Spleen (tissue), 7 donors: ENCODE data around the gene MKX.
A peak's percentile ranks its signal among the peaks of the same experiment; 100 is the strongest.

ENCODE experiments used
- POLR2A ChIP-seq, 3 donors: fragments of 450-650 bp; IDR thresholded peaks; one replicate each; pipeline ENCODE4 v1.5.1; 2017; ENCODE audit warnings: antibody characterized with exemption in 3 of 3, mild to moderate bottlenecking in 1 of 3
- POLR2AphosphoS5 ChIP-seq, 3 donors: sonication (generic); formaldehyde crosslinking; IDR thresholded peaks; one replicate each; pipeline ENCODE4 v1.5.1; 2017; ENCODE audit warnings: antibody characterized with exemption in 3 of 3
- TF ChIP-seq, protein P1 (sequence below), 11 experiments: fragments of 200-600 bp in 7 of 11; fragments of 450-650 bp in 4 of 11; sonication (generic) in 4 of 11; IDR thresholded peaks in 8 of 11; conservative IDR thresholded peaks in 3 of 11; 1 replicate in 7 of 11; 2 replicates in 4 of 11; pipeline versions ENCODE4 v1.4.0 to v1.8.0; 2016 to 2021; ENCODE audit warnings: antibody characterized with exemption in 11 of 11, inconsistent platforms in 4 of 11, mild to moderate bottlenecking in 1 of 11
- donor health status: DM: no; HTN: no; CAD: no; lungs with moderate emphysema.
- donor health status: DM: no; HTN: no; CAD: no.
- donor health status: DM: no; HTN: no; CAD: no.

DNA sequence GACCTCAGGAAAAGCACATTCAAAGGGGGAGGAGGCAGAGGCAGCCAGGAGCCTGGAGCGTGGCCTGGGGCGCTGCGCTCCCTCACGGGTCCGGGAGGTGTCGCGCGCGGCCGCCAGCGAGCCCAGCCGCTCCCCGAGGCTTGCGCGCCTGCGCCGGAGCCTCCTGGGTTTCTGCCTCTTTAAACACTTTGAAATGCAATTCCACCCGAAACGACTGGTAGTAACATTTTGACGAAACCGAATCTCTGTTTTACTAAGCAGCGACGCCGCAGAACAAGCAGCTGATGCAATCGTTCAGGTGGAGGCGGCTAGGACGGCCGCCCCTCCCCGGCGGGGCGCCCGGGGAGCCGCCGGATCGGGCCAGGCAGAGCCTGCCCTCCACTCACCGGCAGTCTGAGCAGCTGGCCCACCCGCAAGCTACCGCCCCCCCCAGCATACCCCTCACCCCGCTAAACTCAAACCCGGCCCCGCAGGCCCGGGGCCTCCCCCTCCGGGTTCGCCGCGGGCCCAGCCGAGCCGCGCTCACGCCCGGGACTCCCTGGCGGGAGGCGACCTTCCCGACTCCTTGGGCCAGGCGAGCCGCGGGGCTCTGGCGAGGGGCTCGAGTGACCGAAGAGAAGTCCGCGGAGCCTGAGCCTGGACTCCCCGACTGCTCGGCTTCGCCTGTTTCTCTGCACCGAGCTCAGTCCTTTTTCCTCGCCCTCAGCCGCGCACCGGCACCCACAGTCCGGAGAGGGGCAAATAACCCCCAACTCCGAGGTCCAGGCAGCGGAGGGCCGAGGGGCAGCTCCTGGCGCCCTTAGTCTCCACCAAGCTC, 3.2 kb downstream of the MKX start:
- TF ChIP-seq, protein P1, sequence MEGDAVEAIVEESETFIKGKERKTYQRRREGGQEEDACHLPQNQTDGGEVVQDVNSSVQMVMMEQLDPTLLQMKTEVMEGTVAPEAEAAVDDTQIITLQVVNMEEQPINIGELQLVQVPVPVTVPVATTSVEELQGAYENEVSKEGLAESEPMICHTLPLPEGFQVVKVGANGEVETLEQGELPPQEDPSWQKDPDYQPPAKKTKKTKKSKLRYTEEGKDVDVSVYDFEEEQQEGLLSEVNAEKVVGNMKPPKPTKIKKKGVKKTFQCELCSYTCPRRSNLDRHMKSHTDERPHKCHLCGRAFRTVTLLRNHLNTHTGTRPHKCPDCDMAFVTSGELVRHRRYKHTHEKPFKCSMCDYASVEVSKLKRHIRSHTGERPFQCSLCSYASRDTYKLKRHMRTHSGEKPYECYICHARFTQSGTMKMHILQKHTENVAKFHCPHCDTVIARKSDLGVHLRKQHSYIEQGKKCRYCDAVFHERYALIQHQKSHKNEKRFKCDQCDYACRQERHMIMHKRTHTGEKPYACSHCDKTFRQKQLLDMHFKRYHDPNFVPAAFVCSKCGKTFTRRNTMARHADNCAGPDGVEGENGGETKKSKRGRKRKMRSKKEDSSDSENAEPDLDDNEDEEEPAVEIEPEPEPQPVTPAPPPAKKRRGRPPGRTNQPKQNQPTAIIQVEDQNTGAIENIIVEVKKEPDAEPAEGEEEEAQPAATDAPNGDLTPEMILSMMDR (IDR thresholded peaks at IDR 0.05 in 8 of 11, conservative IDR thresholded peaks at IDR 0.05 in 3 of 11), result peak; percentile 12 to 88 (median 74)
- TF ChIP-seq POLR2A (IDR thresholded peaks at IDR 0.05) (no peak), POLR2AphosphoS5 (IDR thresholded peaks at IDR 0.05) (peak in 2 of 3 donors; percentile 8 to 44)
